NK-92 (cell line): ENCODE measurements around the gene RGS6.

ENCODE experiments used
- DNase-seq: peaks from one replicate; lab custom pipeline; 2025; ENCODE audit not compliant: unreplicated experiment; lab: John Stamatoyannopoulos, UW

Gene RGS6

DNA sequence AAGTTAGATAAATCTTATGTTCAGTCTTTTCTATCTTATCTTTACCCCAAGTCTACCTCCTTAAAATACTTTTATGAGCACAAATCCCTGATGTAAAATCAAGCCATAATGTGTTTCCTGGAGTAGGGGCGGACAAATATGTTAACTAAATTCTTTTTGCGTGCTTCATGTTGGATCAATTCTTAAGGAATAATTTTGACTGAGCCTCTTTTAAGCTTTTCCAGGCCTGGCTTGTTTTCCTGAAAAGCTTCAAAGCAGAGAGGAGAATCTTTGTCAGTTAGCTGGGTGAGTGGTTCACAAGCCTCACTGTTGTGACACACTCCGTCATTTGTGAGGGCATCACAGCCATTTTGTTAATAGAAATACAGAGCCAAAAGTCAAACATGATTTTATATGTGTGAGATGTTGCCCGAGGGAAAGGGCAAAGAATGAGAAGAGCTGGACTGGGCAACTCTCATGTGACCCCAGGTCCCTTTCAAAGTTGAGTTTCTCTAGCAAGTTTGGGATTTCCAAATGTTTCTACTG lies 468.9 kb downstream of the RGS6 start:
- no peak for DNase-seq

DNA sequence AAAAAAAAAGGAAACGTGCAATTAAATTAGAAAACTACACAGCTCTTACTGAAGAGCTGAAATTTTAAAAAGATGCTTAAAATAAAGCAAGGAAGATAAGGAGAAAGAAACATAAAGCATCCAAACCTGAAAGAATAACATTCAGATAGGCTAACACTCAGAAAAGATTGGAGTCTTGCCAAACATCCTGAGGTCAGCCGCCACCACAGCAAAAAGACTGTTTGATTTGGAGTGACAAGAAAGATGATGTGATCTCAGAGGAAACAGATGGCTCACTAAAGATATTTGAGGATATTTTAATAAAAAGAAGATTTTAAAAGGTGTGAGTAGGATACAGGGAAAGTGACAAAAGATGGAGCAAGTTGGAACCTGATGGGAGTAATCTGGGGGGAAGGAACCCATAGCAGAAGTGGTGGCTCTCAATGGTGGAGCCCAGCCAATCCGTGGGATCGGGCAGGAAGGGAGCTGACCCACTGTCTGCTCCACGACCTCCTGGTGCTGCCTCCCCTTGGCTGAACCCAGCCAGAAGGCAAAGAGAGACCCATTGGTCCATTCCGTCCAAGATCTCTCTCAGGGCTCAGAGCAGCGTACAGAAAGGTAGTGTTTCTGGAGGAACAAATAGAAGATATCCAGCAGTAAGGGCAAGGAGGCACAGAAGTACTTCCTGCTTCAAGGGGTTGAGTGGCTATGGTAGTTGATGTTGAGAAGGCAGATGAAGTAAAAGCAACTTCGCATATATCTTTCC lies 469.6 kb downstream of the RGS6 start:
- DNase-seq = no peak

DNA sequence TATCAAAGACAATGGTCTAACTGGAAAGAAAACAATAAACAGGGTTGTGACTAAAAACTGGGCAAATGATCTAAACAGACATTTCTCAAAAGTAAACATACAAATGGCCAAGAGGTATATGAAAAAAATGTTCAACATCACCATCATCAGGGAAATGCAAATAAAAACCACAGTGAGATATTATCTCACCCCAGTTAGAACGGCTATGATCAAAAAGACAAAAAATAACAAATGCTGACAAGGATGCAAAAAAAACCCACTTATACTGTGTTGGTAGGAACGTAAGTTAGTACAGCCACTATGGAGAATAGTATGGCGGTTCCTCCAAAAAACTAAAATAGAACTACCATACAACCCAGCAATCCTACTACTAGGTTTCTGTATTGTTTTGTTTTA lies 470.1 kb downstream of the RGS6 start:
- no peak for DNase-seq

DNA sequence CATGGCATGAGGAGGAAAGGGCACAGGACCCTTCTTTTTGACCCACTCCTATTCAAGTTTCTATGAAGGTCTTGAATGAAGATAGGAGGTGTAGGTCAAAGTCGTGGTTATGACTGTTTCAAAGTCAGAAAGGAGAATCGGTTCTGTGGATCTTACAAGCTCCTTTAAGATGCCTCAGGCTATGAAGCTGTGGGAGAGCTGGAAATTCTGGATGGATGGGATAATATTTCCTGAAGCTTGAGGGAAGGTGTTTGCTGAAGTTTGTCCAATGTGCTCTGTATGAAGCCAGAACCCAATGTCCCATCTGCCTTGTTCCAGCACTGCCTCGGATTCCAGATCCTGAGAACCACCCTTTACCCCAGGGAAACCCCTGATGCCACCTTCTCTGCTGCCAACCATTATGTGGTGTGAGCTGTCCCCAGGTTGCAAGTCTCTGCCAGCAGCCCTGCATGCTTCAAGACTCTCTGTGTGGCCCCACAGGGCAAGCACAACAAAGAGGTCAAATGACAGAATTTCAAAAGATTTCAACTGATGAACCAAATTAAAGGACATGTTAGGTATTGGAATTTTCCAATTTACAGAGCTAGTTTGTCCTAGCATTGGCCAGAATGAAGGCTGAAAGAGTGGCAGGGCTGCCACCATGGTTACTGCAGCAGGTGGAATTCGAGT lies 472.0 kb downstream of the RGS6 start:
- DNase-seq = no peak

- no peak for DNase-seq
Observed at GRCh38 chr14:72404998-72405397, 472.8 kb downstream of the RGS6 start.

DNA sequence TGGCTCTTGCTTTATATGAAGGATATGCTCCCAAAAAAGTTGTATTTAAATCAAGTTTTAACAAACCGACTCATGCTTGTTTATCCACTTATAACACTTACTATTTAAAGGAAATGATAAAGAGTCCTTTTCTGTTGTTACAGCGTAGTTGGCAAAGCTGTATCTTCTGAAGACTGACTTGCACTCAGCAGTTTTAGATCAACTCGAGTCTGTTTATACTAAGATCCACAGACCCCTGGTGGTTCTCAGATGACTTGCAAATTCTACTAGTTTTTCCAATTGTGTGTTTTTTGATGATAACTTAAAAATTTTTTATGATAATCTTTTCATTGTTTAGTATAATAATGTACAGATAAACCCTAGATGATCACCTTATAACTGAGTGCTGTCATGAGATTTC lies 475.8 kb downstream of the RGS6 start:
- no peak for DNase-seq

DNA sequence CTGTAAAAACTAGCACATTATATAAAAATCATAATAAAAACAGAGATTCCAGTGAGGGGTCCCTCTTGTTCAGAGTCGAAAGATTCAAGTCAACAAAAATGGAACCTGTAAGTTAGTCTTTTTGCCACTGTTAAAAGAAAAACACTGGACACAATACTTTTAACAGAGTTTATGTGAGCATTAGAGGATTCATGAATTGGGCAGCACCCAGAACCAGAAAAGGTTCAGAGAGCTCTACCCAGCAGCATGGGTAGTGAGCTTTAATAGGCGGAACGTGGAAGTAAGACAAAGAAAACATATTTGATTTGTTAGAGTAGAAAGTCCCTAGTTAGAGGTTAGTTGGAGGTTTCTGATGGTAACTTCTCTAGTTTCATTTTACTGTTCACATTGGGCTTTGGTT lies 476.8 kb downstream of the RGS6 start:
- no peak for DNase-seq

DNA sequence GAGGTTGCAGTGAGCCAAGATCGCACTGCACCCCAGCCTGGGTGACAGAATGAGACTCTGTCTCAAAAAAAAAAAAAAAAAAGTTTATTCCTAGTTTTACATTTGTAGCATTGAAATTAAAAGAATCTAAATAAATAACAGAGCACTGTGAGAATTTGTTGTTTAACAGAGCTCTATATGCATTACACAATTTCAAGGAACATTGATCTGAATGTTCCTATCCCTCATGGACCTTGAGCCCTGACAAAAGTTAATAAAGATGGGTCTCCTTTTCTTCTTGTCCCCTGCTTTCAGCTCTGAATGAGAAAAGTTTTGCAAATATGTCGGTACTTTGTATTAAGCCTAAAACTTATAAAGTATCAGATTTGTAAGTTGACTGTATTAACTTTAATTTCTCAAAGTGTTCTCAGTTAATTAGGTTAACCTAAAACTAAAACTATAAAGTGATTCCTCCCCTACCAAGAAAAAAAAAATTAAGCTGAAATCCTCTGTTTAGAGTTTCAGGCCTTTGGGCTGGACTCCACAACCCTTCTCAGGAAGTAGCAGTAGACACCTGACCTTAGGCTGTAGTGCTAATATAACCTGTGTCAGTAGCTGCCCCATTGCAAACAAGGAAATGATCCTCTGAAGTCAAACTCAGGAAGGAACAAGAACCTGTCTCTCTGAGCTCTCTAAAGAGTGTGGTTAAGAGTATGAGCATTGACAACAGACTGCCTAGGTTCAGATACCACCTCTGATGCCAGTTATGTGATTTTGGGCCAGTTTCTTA lies 484.0 kb downstream of the RGS6 start:
- no peak for DNase-seq

DNA sequence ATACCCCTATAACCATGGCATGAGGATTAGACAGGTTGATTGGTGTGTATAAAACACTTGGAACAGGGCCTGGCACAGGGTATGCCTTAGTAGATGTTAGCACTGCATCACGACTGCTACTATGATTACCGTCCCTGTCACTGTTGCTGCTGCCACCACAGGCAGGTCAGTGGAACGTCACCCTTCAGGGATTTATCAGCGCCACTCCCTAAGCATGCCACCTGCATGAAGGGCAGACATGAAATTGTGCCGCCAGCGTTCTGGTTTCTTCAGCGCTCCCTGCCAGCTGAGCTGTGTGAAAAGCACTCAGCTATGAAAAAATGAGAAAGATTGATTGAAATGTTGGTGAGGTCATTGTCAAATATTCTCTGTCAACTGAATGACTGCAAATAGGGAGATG lies 484.7 kb downstream of the RGS6 start:
- DNase-seq = no peak

GRCh38 chr14:72418806-72419205 lies 486.6 kb downstream of the RGS6 start:
- DNase-seq = no peak

DNA sequence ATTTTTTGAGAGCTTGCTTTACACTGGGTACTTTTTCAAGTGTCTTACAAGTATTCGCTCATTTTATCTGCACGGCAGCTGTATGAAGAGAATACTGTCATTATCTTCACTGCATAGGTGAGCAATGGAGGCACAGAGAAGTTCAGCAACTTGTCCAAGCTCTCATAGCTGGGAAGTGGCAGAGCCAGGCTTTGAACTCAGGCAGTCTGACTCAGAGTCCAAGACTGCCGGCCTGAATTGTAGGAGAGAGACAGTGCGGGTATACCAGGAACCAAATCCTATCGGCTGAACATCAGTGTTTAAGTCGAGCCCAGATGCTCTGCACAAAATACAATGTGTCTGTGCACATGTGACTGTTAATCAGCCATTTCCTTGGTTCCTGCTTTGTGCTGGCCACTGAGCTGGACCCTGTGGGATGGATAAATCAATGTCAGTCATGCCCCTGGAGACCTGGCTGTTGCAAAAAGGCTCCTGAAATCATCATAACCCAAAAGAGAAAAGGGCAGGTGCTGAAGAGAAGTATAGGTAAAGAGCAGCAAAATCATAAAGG lies 487.1 kb downstream of the RGS6 start:
- DNase-seq = no peak

DNA sequence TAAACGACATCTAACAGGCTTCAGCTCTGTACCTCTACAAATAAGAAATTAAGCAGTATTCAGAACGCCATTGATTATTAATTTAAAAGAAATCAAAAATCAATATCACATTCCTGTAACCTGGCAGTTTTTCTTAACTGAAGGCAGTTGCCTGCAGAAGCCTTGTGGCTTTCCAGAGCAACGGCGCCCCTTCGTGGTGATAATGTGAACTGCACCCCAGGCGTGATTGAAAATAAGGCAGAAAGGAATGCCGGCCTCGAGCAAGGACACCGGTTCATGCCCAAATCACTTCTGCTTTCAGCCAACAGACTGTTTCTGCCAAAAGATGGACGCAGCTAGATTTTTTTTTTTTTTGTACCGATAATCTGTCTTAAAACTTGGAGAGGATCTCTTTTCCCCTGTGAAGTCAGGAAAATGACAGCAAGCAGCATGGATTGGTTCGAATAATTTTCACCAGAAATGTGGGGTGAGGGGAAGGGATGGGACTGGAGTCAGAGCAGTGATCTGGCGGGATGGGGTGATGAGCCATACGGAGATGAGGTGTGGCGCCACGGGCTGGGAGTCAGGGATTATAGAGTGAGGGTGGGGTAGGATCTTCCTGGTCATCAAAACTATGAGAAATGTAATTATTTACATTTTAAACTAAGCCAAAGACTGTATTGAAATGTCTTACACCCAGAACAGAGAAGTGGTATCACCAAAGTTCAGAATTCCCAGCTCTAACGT lies 488.7 kb downstream of the RGS6 start:
- no peak for DNase-seq

DNA sequence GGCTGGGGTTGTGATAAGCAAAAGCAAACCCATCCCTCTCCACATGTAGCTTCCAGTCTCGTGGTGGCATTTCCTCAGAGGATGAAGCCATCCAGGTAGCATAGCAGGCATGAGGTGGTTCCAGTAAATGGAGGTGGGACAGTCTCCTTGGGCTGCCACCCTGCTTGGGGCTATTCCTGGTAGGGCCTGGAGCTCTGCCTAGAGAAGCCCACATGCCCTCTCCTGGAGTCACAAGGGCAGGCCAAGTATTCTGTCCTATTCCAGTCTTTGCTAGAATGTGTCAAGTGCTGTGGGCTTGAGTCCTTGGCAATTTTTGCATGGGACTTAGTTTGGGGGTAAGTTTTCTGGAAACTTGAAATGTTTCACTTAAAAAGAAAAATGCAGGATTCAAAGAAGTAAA lies 491.7 kb downstream of the RGS6 start:
- DNase-seq = no peak

DNA sequence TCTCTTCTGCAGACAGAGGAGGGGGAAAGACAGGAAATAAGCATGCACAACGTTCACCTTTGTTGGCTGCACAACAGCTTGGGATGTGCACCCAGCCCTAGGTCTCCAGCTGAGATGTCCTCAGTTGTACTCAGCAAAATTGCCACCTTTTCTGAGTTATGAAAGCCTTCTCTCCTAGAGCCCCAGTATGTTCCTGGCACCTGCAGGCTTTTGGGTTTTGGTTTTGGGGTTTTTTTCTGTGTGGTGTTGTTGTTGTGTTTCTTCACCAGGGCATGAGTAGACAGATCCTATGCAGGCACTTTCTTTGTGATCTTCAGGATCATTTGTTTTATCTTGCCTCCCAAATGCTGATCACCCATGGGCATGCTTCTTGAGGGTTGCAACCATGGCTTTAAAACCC lies 498.2 kb downstream of the RGS6 start:
- no peak for DNase-seq

DNA sequence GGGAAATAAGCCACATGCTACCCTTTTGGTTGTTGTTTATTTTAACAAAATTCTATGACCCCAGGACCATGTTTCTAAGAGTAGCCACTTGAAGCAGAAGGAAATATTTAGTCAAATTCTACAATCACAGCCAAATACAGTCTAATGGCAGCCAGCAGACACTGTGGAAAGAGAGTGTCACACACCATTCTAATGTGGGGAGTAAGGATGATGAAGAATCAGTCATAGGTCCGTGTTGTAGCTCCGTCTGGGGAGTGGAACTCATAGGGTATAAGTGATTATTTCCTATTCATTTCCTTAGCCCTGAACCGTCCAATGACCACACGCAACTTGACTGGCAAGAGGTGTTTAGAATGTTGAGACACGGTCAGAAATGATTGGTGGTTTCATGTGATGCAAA lies 500.5 kb downstream of the RGS6 start:
- no peak for DNase-seq

DNA sequence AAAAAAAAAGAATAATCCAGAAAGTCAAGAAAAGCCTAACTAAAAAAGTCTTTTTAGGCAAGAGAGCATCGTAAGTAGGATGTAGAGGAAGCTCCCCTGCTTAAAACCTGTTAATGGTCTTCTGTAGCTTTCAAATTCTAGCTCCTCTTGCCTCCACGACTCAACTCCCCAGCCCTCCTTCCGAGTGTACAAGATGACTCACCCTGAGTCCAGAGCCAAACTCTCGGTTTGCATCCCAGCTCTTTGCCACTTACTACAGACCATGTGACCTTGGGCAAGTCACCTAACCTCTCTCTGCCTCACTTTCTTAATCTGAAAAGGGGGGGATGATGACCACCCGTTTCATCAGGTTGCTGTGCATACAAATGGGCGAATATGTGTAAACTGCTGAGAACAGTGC lies 501.3 kb downstream of the RGS6 start:
- no peak for DNase-seq

DNA sequence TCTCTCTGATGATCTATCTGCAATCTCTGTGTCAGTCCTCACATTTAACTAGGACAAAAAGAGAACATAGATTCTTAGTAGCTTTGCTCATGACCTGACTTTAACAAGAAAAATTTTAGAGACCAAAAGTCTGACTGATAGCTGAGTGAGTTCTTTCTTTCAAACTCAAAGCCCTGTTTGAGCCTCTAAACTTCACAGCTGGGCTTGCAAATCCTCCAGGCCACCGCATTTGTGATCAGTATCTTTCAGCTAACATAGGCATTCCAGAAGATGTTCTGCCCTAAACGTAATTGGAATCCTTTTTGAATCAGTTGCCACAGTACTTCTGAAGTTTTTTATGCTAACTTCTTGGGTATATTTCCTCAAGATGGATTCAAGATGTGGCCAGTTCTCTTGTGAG lies 502.6 kb downstream of the RGS6 start:
- no peak for DNase-seq

GRCh38 chr14:72439707-72440106 lies 507.5 kb downstream of the RGS6 start:
- DNase-seq = no peak

- DNase-seq = no peak
Observed at GRCh38 chr14:72443256-72443655, 511.0 kb downstream of the RGS6 start.

DNA sequence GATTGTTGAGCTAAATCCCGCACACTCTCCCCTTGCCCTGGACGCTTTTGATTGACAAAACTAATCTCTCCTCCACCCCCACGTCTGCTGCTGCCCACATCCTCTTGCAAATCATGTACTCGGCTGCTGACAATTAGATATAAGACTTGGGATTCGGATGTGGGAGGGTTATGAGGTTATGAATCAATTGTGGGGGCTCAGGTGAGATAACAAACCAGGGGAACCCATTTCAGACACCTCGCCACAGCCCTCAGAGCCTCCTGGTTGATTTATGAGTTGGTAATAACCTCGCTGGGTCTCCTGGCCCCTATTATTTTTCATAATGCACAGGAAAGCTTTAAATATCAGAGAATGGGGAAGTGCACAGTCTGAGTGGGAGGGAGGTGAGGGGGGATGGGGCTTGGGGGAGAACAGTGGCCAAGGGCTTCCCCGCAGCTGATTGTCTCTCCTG lies 511.8 kb downstream of the RGS6 start:
- DNase-seq = no peak

- no peak for DNase-seq
Observed at GRCh38 chr14:72444701-72445100, 512.5 kb downstream of the RGS6 start.
